Hepatocyte (in vitro differentiated cells): Measurements from ENCODE around the gene CNTN4.

Experiments used
- EZH2 ChIP-seq: fragments of 200-600 bp; sonication (generic); IDR thresholded peaks from 2 replicates; pipeline ENCODE4 v1.6.1; 2016; ENCODE audit warnings: antibody characterized with exemption, mild to moderate bottlenecking, borderline replicate concordance
- EZH2phosphoT487 ChIP-seq: fragments of 200-600 bp; sonication (generic); IDR thresholded peaks from one replicate; pipeline ENCODE4 v1.6.1; 2018; ENCODE audit warnings: antibody characterized with exemption, mild to moderate bottlenecking, low read depth, moderate library complexity; ENCODE audit not compliant: unreplicated experiment, severe bottlenecking
- TF ChIP-seq, protein P1 (sequence below): fragments of 200-600 bp; sonication (generic); IDR thresholded peaks from 2 replicates; pipeline ENCODE4 v1.5.1; 2016; ENCODE audit warnings: antibody characterized with exemption, mild to moderate bottlenecking; ENCODE audit not compliant: poor library complexity

DNA sequence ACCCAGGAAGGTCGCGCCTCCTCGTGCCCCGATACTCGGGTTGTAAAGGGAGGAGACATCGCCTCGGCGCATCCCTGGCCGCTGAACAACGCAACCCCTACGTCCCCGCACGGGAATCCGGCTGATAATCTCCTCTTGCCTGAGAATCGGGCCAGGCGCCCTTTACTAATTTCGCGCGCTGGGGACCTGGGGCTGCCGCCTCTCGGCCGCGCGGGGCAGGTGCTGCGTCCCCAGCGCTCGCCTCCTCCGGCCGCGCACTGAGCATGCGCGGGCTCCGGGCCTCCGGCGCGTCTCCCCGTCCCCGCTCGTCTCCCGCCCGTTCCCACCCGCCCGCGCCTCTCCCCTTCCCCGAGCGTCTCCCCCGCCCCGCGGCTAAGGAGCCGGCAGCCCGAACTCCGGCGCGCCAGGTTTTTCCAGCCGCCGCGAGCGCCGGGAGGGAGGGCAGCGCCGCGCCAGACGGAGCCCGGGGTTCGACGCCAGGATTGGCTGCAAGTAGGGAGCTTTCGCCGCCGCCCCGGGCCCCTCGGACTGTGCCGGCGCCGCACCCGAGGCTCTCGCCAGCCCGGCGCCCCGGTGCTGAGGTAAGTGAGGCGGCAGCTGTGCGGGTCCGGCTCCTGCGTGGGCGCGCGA lies at the start of gene CNTN4:
- TF ChIP-seq, protein P1, sequence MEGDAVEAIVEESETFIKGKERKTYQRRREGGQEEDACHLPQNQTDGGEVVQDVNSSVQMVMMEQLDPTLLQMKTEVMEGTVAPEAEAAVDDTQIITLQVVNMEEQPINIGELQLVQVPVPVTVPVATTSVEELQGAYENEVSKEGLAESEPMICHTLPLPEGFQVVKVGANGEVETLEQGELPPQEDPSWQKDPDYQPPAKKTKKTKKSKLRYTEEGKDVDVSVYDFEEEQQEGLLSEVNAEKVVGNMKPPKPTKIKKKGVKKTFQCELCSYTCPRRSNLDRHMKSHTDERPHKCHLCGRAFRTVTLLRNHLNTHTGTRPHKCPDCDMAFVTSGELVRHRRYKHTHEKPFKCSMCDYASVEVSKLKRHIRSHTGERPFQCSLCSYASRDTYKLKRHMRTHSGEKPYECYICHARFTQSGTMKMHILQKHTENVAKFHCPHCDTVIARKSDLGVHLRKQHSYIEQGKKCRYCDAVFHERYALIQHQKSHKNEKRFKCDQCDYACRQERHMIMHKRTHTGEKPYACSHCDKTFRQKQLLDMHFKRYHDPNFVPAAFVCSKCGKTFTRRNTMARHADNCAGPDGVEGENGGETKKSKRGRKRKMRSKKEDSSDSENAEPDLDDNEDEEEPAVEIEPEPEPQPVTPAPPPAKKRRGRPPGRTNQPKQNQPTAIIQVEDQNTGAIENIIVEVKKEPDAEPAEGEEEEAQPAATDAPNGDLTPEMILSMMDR, result peak; percentile 29
- TF ChIP-seq EZH2phosphoT487 (no peak), EZH2 (no peak)
